Gastroesophageal sphincter (tissue), 3 donors: ENCODE results near the gene INHBA.

Experiments
- POLR2A ChIP-seq, 2 donors: fragments of 450-650 bp; IDR thresholded peaks; one replicate each; pipeline ENCODE4 v1.6.1; 2017; ENCODE audit warnings: antibody characterized with exemption in 2 of 2, mild to moderate bottlenecking in 2 of 2, moderate library complexity in 1 of 2
- POLR2AphosphoS5 ChIP-seq: sonication (generic); formaldehyde crosslinking; IDR thresholded peaks from one replicate; pipeline ENCODE4 v1.6.1; 2017; ENCODE audit warnings: antibody characterized with exemption
- TF ChIP-seq, protein P1 (sequence below), 4 experiments: fragments of 200-600 bp in 2 of 4; fragments of 450-650 bp in 2 of 4; sonication (generic) in 1 of 4; IDR thresholded peaks; one replicate each; pipeline ENCODE4 v1.5.1; 2017 to 2019; ENCODE audit warnings: antibody characterized with exemption in 4 of 4, mild to moderate bottlenecking in 2 of 4, moderate library complexity in 2 of 4

DNA sequence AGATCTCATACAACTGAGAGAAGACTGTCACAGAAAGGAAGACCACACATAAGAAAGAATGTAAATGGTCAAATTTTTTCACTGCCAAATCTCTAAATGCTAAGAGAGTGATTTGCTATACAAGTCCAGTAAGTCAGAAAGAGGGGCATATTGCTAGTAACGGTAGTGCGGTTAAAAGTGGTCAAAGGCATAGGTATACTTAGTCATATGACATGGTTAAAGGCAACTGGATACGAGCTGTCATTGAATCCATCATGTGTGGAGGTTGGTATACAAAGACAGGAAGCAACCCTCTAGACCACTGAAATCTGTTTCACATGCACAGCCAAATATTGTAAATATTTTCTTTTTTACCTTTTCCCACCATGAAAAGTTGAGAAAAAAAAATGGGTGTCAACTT is 4.8 kb downstream of the INHBA start:
- TF ChIP-seq, protein P1, sequence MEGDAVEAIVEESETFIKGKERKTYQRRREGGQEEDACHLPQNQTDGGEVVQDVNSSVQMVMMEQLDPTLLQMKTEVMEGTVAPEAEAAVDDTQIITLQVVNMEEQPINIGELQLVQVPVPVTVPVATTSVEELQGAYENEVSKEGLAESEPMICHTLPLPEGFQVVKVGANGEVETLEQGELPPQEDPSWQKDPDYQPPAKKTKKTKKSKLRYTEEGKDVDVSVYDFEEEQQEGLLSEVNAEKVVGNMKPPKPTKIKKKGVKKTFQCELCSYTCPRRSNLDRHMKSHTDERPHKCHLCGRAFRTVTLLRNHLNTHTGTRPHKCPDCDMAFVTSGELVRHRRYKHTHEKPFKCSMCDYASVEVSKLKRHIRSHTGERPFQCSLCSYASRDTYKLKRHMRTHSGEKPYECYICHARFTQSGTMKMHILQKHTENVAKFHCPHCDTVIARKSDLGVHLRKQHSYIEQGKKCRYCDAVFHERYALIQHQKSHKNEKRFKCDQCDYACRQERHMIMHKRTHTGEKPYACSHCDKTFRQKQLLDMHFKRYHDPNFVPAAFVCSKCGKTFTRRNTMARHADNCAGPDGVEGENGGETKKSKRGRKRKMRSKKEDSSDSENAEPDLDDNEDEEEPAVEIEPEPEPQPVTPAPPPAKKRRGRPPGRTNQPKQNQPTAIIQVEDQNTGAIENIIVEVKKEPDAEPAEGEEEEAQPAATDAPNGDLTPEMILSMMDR (IDR thresholded peaks at IDR 0.05), result no peak
- no peak for TF ChIP-seq POLR2A (IDR thresholded peaks at IDR 0.05)
- TF ChIP-seq POLR2AphosphoS5, result no peak
